Activated CD4-positive, alpha-beta memory T cell treated with anti-CD3 and anti-CD28 coated beads, Interleukin-2, amount 10 ng/mL, durations not matched to agents 7 days and 5 days (primary cell): Measurements from ENCODE around the gene EEF2. TPM values are rescaled to one million over a fixed set of nuclear protein-coding genes. Genes with fewer than 3 reads are reported as not detected.
"Not testable (repeated sequence)": the region's sequence is repeated elsewhere in the genome, so short reads cannot be mapped to it uniquely, and the experiment has no call there.

Experiments
- CTCF ChIA-PET: fragments of 350-600 bp; sonication (Branson Sonifier 250); formaldehyde crosslinking; loops from one replicate; lab custom pipeline; 2021; ENCODE audit warnings: antibody characterized with exemption, inconsistent platforms; lab: Charles Lee
- POLR2A ChIA-PET: fragments of 350-600 bp; sonication (Branson Sonifier 250); formaldehyde crosslinking; loops from one replicate; lab custom pipeline; 2021; ENCODE audit warnings: antibody characterized with exemption; lab: Charles Lee
- DNase-seq: peaks from one replicate; pipeline ENCODE4 v3.0.0-alpha.2; 2020
- H3K27ac Mint-ChIP-seq: one replicate; pipeline ENCODE4 v1.8.0; 2021; ENCODE audit warnings: mild to moderate bottlenecking, mixed read lengths
- H3K27me3 Mint-ChIP-seq: one replicate; pipeline ENCODE4 v1.8.0; 2021; ENCODE audit warnings: mixed read lengths
- H3K36me3 Mint-ChIP-seq: one replicate; pipeline ENCODE4 v1.8.0; 2021; ENCODE audit warnings: low read depth, mixed read lengths
- H3K4me1 Mint-ChIP-seq: one replicate; pipeline ENCODE4 v1.8.0; 2021; ENCODE audit warnings: mixed read lengths
- H3K4me3 Mint-ChIP-seq: one replicate; pipeline ENCODE4 v1.8.0; 2021; ENCODE audit warnings: mild to moderate bottlenecking, mixed read lengths
- H3K9me3 Mint-ChIP-seq: one replicate; pipeline ENCODE4 v1.8.0; 2021; ENCODE audit warnings: mixed read lengths
- total RNA-seq, 2 experiments: library from RNA; stranded (reverse); gene quantifications; one replicate each; pipeline ENCODE4 v1.2.3, GENCODE V29; 2021

Gene EEF2
- total RNA-seq, 2 experiments from 2014 or later = 1,543 to 1,592 TPM

DNA sequence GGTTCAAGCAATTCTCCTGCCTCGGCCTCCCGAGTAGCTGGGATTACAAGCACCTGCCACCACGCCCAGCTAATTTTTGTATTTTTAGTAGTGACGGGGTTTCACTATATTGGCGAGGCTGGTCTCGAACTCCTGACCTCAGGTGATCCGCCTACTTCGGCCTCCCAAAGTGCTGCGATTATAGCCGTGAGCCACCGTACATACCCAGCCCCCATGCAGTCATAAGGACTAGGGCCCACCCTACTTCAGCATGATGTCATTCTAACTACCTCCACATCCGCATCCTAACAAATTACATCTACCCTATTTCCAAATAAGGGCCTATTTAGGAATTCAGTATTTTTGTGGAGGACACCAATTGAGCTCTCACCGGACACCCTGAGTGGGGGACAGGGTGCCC, 30.0 kb downstream of the EEF2 start:
- H3K9me3 Mint-ChIP-seq, H3K4me3 Mint-ChIP-seq, H3K4me1 Mint-ChIP-seq, CTCF ChIA-PET, DNase-seq, H3K27ac Mint-ChIP-seq, H3K27me3 Mint-ChIP-seq, H3K36me3 Mint-ChIP-seq: not testable (repeated sequence)
- POLR2A ChIA-PET = interaction anchor here (1.0 kb wide), 1 partner anchor 16 kb away, joined by 3 read pairs; the partner anchor contains the start of gene DAPK3

DNA sequence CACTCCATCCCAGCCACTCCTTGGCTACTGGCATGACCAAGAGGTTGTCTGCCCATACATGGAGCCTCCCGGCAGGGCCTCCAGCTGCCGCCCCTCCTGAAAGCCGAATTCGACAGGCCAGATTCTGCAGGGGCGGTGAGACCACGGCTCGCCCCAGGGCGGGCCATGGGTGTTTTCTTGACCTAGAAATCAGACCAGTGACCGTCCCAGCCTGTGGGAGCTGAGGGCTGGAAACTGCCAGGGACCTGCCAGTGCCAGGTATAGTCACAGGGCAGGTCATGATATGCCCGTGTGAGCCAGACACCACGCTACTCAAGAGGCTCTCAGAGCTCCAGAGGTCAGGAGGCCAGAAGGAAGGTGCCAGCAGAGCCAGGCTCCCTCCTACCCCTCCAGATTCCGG, 31.2 kb downstream of the EEF2 start:
- POLR2A ChIA-PET = no interaction called here

DNA sequence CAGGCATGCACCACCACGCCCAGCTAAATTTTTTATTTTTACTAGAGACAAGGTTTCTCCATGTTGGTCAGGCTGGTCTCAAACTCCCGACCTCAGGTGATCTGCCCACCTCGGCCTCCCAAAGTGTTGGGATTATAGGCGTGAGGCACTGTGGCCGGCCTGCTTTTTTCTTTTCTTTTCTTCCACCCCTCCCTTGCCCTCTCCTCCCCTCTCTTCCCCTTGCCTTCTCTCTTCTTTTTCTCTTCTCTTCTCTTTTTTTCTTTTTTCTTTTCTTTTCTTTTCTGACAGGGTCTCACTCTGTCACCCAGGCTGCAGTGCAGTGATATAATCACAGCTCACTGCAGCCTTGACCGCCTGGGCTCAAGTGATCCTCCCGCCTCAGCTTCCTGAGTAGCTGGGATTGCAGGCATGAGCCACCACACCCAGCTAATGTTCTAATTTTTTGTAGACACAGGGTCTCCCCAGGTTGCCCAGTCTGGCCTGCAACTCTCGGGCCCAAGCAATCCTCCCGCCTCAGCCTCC, 32.4 kb downstream of the EEF2 start:
- H3K27me3 Mint-ChIP-seq, DNase-seq, H3K4me3 Mint-ChIP-seq, H3K9me3 Mint-ChIP-seq, H3K36me3 Mint-ChIP-seq, H3K27ac Mint-ChIP-seq, POLR2A ChIA-PET, H3K4me1 Mint-ChIP-seq: not testable (repeated sequence)
- CTCF ChIA-PET = interaction anchor here (0.7 kb wide), 1 partner anchor 1172 kb away, joined by 5 read pairs; no protein-coding TSS in a partner anchor

More for the DNA sequence above, 31.2 kb downstream of the EEF2 start:
- Mint-ChIP-seq H3K4me1 (no peaks in the 10 kb centered on the region), H3K9me3 (no peaks in the 10 kb centered on the region), H3K27me3 (peaks cover 6% of the 10 kb centered on the region), H3K36me3 (peaks cover 3% of the 10 kb centered on the region), H3K27ac (no peak overlapping the region), H3K4me3 (no peak overlapping the region)
- CTCF ChIA-PET = interaction anchor here (0.6 to 0.7 kb wide), 2 partner anchors 19 to 34 kb away, joined by 3 read pairs; no protein-coding TSS in a partner anchor
- no peak for DNase-seq

DNA sequence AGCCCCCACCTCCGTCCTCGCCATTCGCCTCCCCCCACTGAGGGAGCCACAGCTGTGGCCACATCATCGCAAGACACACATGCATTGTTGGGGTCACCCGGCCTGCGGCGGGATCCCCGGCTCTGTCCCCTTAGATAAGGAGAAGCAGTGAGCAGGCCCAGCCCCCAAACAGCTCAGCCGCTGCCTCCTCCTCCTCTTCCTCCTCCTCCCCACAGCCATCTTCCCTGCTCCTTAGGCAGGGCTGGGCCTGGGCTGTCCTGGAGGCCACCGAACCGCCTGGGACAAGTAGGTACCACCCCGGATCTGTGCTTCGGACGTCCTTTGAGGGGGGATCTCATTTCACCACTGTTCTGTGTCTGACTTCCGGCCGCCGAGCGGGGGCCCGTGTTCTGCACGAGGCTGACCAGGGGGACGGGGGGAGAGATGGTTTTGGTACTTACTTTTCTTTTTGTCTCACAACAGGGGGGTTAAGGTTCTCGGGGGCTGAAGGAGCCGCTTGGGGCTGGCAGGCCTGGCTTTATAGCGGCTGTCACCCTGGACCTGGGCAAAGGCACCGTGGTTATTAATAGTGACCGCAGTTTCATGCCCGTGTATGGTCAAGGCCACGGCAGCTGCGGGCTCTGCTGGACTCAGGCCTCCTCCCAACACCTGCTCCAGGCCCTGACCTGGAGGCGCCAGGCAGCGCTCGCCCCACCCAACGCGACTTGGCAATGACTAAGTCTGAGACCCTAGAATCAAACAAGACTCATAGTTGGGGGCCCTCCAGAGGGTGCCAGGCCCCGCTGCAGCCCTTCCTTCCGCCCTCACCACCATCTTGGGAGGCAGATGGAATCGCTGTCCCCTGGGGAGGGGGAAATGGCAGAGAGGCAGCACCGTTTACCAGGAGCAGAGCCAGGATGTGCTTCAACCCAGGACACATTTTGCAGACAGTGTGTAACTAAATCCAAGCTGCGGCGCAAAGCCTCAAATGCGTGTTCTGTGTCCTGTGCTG, 34.1 kb downstream of the EEF2 start:
- no peak for DNase-seq
- POLR2A ChIA-PET = no interaction called here
- no peaks in the 10 kb centered on the region for H3K9me3 Mint-ChIP-seq

DNA sequence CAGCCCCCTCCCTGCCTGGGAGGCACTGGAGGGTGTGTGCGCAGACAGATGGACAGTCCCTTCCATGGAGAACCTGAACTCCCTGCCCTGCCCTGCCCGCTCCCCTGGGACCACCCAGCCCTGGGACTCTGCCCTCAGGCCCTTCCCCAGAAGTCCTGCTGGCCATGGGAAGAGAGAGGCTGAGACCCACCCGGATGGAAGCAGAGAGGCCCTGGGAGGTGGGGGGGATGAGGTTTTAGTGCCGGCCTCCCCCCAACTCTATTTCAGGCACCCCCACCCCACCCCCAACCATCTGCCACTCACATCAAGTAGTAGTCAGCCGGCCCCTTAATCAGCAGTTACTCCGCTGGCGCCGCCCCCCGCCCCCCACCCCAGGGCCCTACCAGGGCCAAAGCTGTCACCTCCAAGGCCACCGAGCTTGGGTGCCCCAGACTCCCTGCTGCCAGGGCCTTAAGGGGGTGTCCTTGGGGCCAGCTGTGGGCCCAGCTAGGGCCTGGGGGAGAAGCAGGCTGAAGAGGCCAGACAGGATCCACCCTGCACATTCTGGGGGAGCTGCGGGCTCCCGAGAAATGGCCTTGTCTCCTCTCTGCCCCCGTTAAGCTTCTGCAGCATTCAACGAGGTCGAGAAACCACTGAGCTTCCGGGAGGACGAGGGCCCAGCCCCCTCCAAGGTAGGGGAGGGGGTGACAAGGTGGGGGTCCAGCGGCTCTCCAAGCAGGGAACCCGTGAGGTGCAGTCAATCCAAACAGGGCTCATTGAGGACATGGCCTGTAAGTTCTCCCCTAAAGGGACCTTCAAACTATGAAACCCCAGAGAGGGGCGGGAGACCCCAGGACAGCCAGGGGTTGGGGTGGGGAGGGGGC, 35.0 kb downstream of the EEF2 start:
- H3K27me3 Mint-ChIP-seq = peaks cover 6% of the 10 kb centered on the region
- H3K4me1 Mint-ChIP-seq = no peaks in the 10 kb centered on the region
- H3K9me3 Mint-ChIP-seq = no peaks in the 10 kb centered on the region
- no peaks in the 10 kb centered on the region for H3K36me3 Mint-ChIP-seq
- POLR2A ChIA-PET = no interaction called here
- CTCF ChIA-PET = no interaction called here
- H3K27ac Mint-ChIP-seq = no peak overlapping the region
- DNase-seq = no peak
- H3K4me3 Mint-ChIP-seq = no peak overlapping the region

More for the DNA sequence above, 34.1 kb downstream of the EEF2 start:
- H3K27ac Mint-ChIP-seq = no peak overlapping the region
- CTCF ChIA-PET = no interaction called here
- peaks cover 6% of the 10 kb centered on the region for H3K27me3 Mint-ChIP-seq
- H3K4me3 Mint-ChIP-seq = no peak overlapping the region
- H3K4me1 Mint-ChIP-seq = no peaks in the 10 kb centered on the region
- H3K36me3 Mint-ChIP-seq = no peaks in the 10 kb centered on the region

DNA sequence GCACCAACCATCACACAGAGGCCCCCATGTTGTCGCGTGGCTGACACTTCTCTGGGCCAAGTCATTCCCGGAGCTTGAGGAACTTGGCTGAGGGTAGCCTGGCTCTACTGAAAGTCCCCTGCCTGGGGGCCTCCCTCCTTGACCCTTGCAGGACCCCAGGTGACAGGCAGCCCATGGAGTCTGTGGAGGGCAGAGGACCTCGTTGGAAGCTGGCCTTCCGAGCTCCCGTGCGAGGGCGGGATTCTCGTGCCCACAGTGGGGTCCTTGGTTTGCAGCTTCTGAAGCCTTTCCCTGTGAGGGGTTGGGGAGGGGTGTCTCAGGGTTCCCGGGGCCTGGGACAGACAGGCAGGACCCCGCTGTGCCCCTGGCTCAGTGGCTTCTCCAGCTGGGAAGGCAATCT, 36.0 kb downstream of the EEF2 start:
- Mint-ChIP-seq H3K4me3 (no peak overlapping the region), H3K9me3 (no peaks in the 10 kb centered on the region), H3K36me3 (no peaks in the 10 kb centered on the region), H3K4me1 (peaks cover under 1% of the 10 kb centered on the region), H3K27ac (no peak overlapping the region), H3K27me3 (peaks cover 6% of the 10 kb centered on the region)
- ChIA-PET CTCF (no interaction called here), POLR2A (no interaction called here)
- no peak for DNase-seq

DNA sequence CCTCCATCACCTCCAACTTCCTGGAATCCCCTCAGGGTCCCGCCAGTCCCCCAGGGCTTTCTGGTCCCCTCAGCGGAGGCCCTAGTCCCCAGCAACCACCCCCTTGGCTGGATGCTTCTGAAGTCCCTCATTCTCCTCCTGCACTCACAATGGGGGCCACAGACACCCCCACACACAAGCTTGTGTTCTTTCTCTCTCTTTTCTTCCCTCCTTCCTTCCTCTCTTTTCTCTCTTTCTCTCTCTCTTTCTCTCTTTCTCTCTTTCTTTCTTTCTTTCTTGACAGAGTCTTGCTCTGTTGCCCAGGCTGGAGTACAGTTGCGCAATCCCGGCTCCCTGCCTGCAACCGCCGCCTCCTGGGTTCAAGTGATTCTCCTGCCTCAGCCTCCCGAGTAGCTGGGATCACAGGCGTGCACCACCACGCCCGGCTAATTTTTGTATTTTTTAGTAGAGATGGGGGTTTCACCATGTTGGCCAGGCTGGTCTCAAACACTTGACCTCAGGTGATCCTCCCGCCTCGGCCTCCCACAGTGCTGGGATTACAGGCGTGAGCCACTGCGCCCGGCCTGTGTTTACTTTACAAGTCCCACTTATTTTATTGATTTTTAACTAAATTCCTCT, 37.8 kb downstream of the EEF2 start:
- H3K27me3 Mint-ChIP-seq, H3K9me3 Mint-ChIP-seq, DNase-seq, CTCF ChIA-PET, POLR2A ChIA-PET, H3K4me1 Mint-ChIP-seq, H3K27ac Mint-ChIP-seq, H3K36me3 Mint-ChIP-seq, H3K4me3 Mint-ChIP-seq: not testable (repeated sequence)

DNA sequence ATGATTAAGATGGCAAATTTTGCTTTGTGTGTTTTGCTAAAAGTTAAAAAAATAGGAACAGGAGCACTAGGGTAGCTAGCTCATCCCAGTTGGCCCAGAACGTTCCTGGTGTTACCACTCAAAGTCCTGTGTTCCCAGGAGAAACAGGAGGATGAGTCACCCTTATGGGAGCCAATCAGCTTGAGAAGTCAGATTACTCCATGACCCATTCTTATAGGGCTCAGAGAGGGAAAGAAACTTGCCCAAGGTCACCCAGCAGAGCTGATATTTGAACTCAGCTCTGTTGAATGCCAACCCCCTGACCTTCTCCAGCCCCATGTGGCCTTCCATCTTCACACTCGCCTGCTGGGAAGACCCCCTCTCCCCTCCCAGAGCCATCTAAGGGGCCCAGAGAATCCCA, 39.4 kb downstream of the EEF2 start:
- CTCF ChIA-PET = no interaction called here
- Mint-ChIP-seq H3K9me3 (no peaks in the 10 kb centered on the region), H3K27ac (no peak overlapping the region), H3K4me3 (no peak overlapping the region), H3K36me3 (no peaks in the 10 kb centered on the region), H3K27me3 (no peaks in the 10 kb centered on the region), H3K4me1 (peaks cover 5% of the 10 kb centered on the region)
- no peak for DNase-seq
- POLR2A ChIA-PET = no interaction called here

DNA sequence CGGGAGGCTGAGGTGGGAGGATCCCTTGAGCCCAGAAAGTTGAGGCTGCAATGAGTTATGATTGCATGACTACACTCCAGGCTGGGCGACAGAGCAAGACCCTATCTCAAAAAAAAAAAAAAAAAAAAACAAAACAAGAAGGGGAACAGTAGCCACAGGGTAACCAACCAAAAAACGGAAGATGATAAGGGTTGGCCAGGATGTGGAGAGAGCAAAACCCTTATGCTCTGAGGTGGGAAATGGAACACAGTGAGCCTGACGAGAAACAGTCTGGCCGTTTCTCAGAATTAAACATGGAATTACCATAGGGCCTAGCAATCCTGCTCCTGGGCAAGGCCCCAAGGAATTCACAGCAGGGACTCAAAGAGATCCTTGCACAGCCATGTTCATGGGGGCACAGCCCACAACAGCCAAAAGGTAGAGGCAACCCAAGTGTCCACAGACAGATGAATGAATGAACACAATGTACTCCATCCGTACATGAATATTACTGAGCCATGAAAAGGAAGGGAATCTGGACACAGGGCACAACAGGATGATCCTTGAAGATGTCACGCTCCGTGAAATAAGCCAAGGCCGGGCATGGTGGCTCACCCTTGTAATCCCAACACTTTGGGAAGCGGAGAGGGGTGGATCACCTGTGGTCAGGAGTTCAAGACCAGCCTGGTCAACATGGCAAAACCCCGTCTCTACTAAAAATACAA, 41.1 kb downstream of the EEF2 start:
- H3K4me1 Mint-ChIP-seq = peaks cover 5% of the 10 kb centered on the region
- H3K27me3 Mint-ChIP-seq = no peaks in the 10 kb centered on the region
- H3K27ac Mint-ChIP-seq = no peak overlapping the region
- DNase-seq = no peak
- ChIA-PET POLR2A (no interaction called here), CTCF (no interaction called here)
- no peaks in the 10 kb centered on the region for H3K36me3 Mint-ChIP-seq
- no peak overlapping the region for H3K4me3 Mint-ChIP-seq
- no peaks in the 10 kb centered on the region for H3K9me3 Mint-ChIP-seq

DNA sequence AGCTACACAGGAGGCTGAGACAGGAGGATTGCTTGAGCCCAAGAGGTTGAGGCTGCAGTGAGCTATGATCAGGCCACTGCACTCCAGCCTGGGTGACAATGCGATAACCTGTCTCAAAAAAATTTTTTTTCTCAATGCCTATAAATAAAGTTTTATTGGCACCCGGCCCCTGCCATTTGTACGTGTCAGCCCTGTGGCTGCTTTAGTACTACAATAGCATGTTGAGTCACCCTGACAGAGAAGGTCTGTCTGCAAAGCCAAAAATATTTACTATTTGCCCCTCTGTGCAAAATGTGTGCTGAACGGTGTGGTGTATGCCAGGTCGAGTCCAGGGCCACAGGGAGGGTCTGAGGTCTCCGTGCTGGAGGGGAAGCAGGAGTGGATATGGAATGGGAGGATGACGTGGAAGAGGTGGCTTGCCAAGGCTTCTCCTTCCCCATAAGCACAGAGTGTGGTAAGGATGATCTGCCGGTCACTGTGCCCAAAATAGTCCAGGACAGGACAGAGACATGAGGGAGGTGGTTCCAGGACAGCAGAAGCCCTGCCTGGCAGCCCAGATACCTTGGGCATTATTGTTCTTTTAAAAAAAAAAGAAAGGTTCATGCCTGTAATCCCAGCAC, 42.4 kb downstream of the EEF2 start:
- Mint-ChIP-seq H3K9me3 (no peaks in the 10 kb centered on the region), H3K36me3 (no peaks in the 10 kb centered on the region), H3K4me1 (peaks cover 5% of the 10 kb centered on the region), H3K4me3 (no peak overlapping the region), H3K27ac (no peak overlapping the region), H3K27me3 (no peaks in the 10 kb centered on the region)
- ChIA-PET CTCF (no interaction called here), POLR2A (no interaction called here)
- DNase-seq = no peak

DNA sequence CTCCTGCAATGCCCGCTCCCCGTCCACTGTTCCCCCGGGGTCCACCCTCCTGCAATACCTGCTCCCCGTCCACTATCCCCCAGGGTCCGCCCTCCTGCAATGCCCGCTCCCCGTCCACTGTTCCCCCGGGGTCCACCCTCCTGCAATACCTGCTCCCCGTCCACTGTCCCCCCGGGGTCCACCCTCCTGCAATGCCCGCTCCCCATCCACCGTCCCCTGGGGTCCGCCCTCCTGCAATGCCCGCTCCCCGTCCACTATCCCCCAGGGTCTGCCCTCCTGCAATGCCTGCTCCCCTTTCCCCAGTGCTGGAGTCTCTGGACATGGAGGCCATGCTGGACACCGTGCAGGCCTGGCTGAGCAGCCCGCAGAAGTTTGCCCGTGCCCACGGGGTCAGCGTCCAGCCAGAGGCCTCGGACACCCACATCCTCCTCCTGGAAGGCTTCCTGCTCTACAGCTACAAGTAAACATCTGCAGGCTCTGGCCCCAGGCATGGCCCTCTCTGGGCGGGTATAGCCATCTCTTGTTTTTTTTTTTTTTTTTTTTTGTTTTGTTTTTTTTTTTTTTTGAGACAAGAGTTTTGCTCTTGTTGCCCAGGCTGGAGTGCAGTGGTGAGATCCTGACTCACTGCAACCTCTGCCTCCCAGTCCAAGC, 46.8 kb downstream of the EEF2 start:
- H3K4me1 Mint-ChIP-seq, POLR2A ChIA-PET, H3K27me3 Mint-ChIP-seq, H3K9me3 Mint-ChIP-seq, DNase-seq, H3K36me3 Mint-ChIP-seq, H3K27ac Mint-ChIP-seq, H3K4me3 Mint-ChIP-seq, CTCF ChIA-PET: not testable (repeated sequence)
